Hematopoietic multipotent progenitor cell treated with erythropoietin and hydrocortisone succinate and interleukin-3 and kit ligand, for 15 days (in vitro differentiated cells): ENCODE results near the gene TUBGCP6.
"Not testable (repeated sequence)": the region's sequence is repeated elsewhere in the genome, so short reads cannot be mapped to it uniquely, and the experiment has no call there.

ENCODE experiments used
- DNase-seq: peaks from one replicate; pipeline ENCODE4 v3.0.0-alpha.2; 2015; ENCODE audit warnings: low spot score

Gene TUBGCP6

GRCh38 chr22:50169774-50170341 is 75.0 kb downstream of the TUBGCP6 start:
- peak; percentile 25 for DNase-seq

- no peak for DNase-seq
These were observed 75.6 kb downstream of the TUBGCP6 start for GRCh38 chr22:50169181-50169759.

- DNase-seq, result not testable (repeated sequence)
These were observed 76.2 kb downstream of the TUBGCP6 start for GRCh38 chr22:50168490-50169180.

- DNase-seq, result no peak
These were observed 76.9 kb downstream of the TUBGCP6 start for GRCh38 chr22:50167689-50168489.
